Mucosa of descending colon (tissue), 3 donors: ENCODE data around the gene SLC10A3. TPM values are rescaled to one million over a fixed set of nuclear protein-coding genes. Genes with fewer than 3 reads are reported as not detected.

Experiments used
- ATAC-seq: fragments of 200-7000 bp; cut with Tn5 transposase; one replicate; pipeline ENCODE4 v1.9.1; 2020; ENCODE audit warnings: mild to moderate bottlenecking, moderate library complexity
- DNase-seq, 3 donors: peaks; one replicate each; pipeline ENCODE4 v3.0.0-alpha.2; 2020
- H3K36me3 ChIP-seq: fragments of 200-600 bp; one replicate; pipeline ENCODE4 v1.8.0; 2021; ENCODE audit warnings: low read depth, mild to moderate bottlenecking
- H3K4me1 ChIP-seq: fragments of 200-600 bp; one replicate; pipeline ENCODE4 v1.8.0; 2021; ENCODE audit warnings: low read depth, mild to moderate bottlenecking
- H3K4me3 ChIP-seq: fragments of 200-600 bp; one replicate; pipeline ENCODE4 v1.8.0; 2021; ENCODE audit warnings: mild to moderate bottlenecking
- H3K9me3 ChIP-seq: fragments of 200-600 bp; one replicate; pipeline ENCODE4 v1.8.0; 2021; ENCODE audit warnings: mild to moderate bottlenecking
- CTCF ChIP-seq: fragments of 200-600 bp; IDR thresholded peaks from one replicate; pipeline ENCODE4 v1.8.0; 2022; ENCODE audit warnings: antibody characterized with exemption, mild to moderate bottlenecking
- intact Hi-C, 2 donors: fragments of 100-400 bp; cut with DNase I in 1 of 2; cut with micrococcal nuclease in 1 of 2; formaldehyde crosslinking; loops; one replicate each; pipeline versions ENCODE4 v1.11.0 to v1.11.1; 2022; cut with DNase I, micrococcal nuclease
- total RNA-seq, 3 donors: library from RNA; stranded (reverse); fragmentation: NEBNext Ultra II Directional in 2 of 3; extraction: Animal tissue kit (Norgen Biotek cat#: 25700) in 2 of 3; gene quantifications; one replicate each; pipeline versions ENCODE4 v1.2.1 to v1.2.4, GENCODE V29; 2021 to 2023
- donor health status: DM: no; HTN: no; CAD: no; lungs with moderate emphysema.
- donor health status: DM: no; HTN: no; CAD: no.
- donor health status: DM: no; HTN: yes; CAD: no.

Gene SLC10A3
- total RNA-seq, 3 donors from 2014 or later = 26.2 to 30.6 (median 28.0) TPM

GRCh38 chrX:154458954-154459778 lies 31.3 kb downstream of the SLC10A3 start:
- DNase-seq = peak in 2 of 3 donors; percentile 61 to 64
- Histone ChIP-seq H3K4me1 (no peaks in the 10 kb centered on the region), H3K36me3 (no peaks in the 10 kb centered on the region), H3K9me3 (no peaks in the 10 kb centered on the region), H3K4me3 (peak overlapping the region; percentile 38)
- intact Hi-C loops = no loop called here
- no peak for TF ChIP-seq CTCF
- peak; percentile 76 for ATAC-seq

- no peaks in the 10 kb centered on the region for H3K4me1 ChIP-seq
- intact Hi-C loops = no loop called here
- ATAC-seq (peak; percentile 69), DNase-seq (peak in 2 of 3 donors; percentile 57 to 77)
- H3K9me3 ChIP-seq = no peaks in the 10 kb centered on the region
- H3K36me3 ChIP-seq = no peaks in the 10 kb centered on the region
- TF ChIP-seq CTCF = no peak
- H3K4me3 ChIP-seq = peak within 1 kb of the TSS; percentile 38
These were observed 32.1 kb downstream of the SLC10A3 start, which contains the start of gene PLXNA3 for GRCh38 chrX:154458116-154458953. Gene PLXNA3, plus strand, starts transcription at chrX:154458281. Its CDS starts 1,903 bp downstream, at chrX:154460184.

GRCh38 chrX:154457491-154458115 lies 32.8 kb downstream of the SLC10A3 start:
- H3K36me3 ChIP-seq = no peaks in the 10 kb centered on the region
- H3K4me3 ChIP-seq = peak overlapping the region; percentile 38
- DNase-seq (peak; percentile 58 to 79 (median 78)), ATAC-seq (peak; percentile 77)
- TF ChIP-seq CTCF = no peak
- H3K9me3 ChIP-seq = no peaks in the 10 kb centered on the region
- no peaks in the 10 kb centered on the region for H3K4me1 ChIP-seq
- intact Hi-C loops = no loop called here

- Histone ChIP-seq H3K4me3 (no peak overlapping the region), H3K4me1 (no peaks in the 10 kb centered on the region), H3K36me3 (no peaks in the 10 kb centered on the region), H3K9me3 (no peaks in the 10 kb centered on the region)
- intact Hi-C loops = no loop called here
- ATAC-seq (no peak), DNase-seq (no peak)
- TF ChIP-seq CTCF = no peak
These were observed 37.6 kb downstream of the SLC10A3 start for GRCh38 chrX:154452823-154453222.

- peaks cover under 1% of the 10 kb centered on the region for H3K4me1 ChIP-seq
- intact Hi-C loops = no loop called here
- no peaks in the 10 kb centered on the region for H3K36me3 ChIP-seq
These were observed 40.1 kb downstream of the SLC10A3 start for GRCh38 chrX:154450312-154450711.

More at GRCh38 chrX:154450312-154450711, 40.1 kb downstream of the SLC10A3 start:
- ATAC-seq = no peak
- Histone ChIP-seq H3K4me3 (no peak overlapping the region), H3K9me3 (no peaks in the 10 kb centered on the region)
- DNase-seq = no peak
- TF ChIP-seq CTCF = no peak
